GM19397 (cell line): Measurements from ENCODE around the gene CENPX.
A peak's percentile ranks its signal among the peaks of the same experiment; 100 is the strongest.

Experiments used
- ATAC-seq: cut with Tn5 transposase; IDR thresholded peaks from one replicate; pipeline ENCODE4 v1.9.1; 2021; ENCODE audit warnings: mild to moderate bottlenecking, moderate library complexity; ENCODE audit not compliant: unreplicated experiment

Gene CENPX

GRCh38 chr17:82055023-82055964, 32.6 kb upstream of the CENPX start:
- ATAC-seq: no peak

GRCh38 chr17:82054351-82055022, 31.8 kb upstream of the CENPX start:
- no peak for ATAC-seq

GRCh38 chr17:82053556-82054263, 31.0 kb upstream of the CENPX start:
- ATAC-seq: no peak

- no peak for ATAC-seq
Observed at GRCh38 chr17:82053130-82053529, 30.5 kb upstream of the CENPX start.

- ATAC-seq: no peak
Observed at GRCh38 chr17:82052638-82053059, 30.0 kb upstream of the CENPX start.

GRCh38 chr17:82051776-82052637, 29.3 kb upstream of the CENPX start, which contains the start of the genes GPS1 and RFNG:
TSS of gene GPS1 (plus strand) at chr17:82051898. CDS start at chr17:82051932, 34 bp downstream.
TSS of gene RFNG (minus strand) at chr17:82051811. CDS start at chr17:82051766, 45 bp downstream.
- ATAC-seq: peak; percentile 60

GRCh38 chr17:82050761-82051641, 28.3 kb upstream of the CENPX start:
- peak; percentile 5 for ATAC-seq

- ATAC-seq: no peak
Observed at GRCh38 chr17:82050152-82050760, 27.6 kb upstream of the CENPX start.

- ATAC-seq: no peak
Observed at GRCh38 chr17:82049521-82049971, 26.9 kb upstream of the CENPX start.

- no peak for ATAC-seq
Observed at GRCh38 chr17:82049106-82049505, 26.4 kb upstream of the CENPX start.

- ATAC-seq: no peak
Observed at GRCh38 chr17:82048571-82048971, 25.9 kb upstream of the CENPX start.

GRCh38 chr17:82047914-82048570, 25.4 kb upstream of the CENPX start:
- no peak for ATAC-seq

- no peak for ATAC-seq
Observed at GRCh38 chr17:82047379-82047778, 24.7 kb upstream of the CENPX start.

GRCh38 chr17:82046903-82047302, 24.2 kb upstream of the CENPX start:
- no peak for ATAC-seq

- ATAC-seq: no peak
Observed at GRCh38 chr17:82045936-82046484, 23.3 kb upstream of the CENPX start.

- ATAC-seq: no peak
Observed at GRCh38 chr17:82043507-82043906, 20.8 kb upstream of the CENPX start.

- ATAC-seq: no peak
Observed at GRCh38 chr17:82042649-82043048, 20.0 kb upstream of the CENPX start.
